Esophagus squamous epithelium (tissue), 5 donors: ENCODE data around the gene ELOVL2. TPM values are rescaled to one million over a fixed set of nuclear protein-coding genes. Genes with fewer than 3 reads are reported as not detected.

Source experiments
- DNase-seq: peaks from one replicate; lab custom pipeline; 2025; lab: John Stamatoyannopoulos, UW
- H3K27ac ChIP-seq, 4 donors: fragments of 200-600 bp; sonication (generic); one replicate each; pipeline ENCODE4 v1.5.1; 2016 to 2019; ENCODE audit warnings: mild to moderate bottlenecking in 1 of 4
- H3K27me3 ChIP-seq, 4 donors: fragments of 200-600 bp; sonication (generic); 1 replicate in 3 of 4; 2 replicates in 1 of 4; pipeline versions ENCODE4 v1.5.1 to v1.6.0; 2017 to 2021; ENCODE audit warnings: antibody characterized with exemption in 1 of 4
- H3K36me3 ChIP-seq, 3 donors: fragments of 200-600 bp; sonication (generic); one replicate each; pipeline ENCODE4 v1.5.1; 2016 to 2019
- H3K4me1 ChIP-seq, 3 donors: fragments of 200-600 bp; sonication (generic); one replicate each; pipeline ENCODE4 v1.5.1; 2017 to 2019
- H3K4me3 ChIP-seq, 4 donors: fragments of 200-600 bp; sonication (generic); 1 replicate in 3 of 4; 2 replicates in 1 of 4; pipeline ENCODE4 v1.5.1; 2016 to 2019; ENCODE audit warnings: mild to moderate bottlenecking in 2 of 4, moderate library complexity in 1 of 4
- H3K9me3 ChIP-seq, 3 donors: fragments of 200-600 bp; sonication (generic); one replicate each; pipeline ENCODE4 v1.5.1; 2016 to 2019
- CTCF ChIP-seq, 6 experiments: fragments of 450-650 bp in 4 of 6; fragments of 200-600 bp in 2 of 6; sonication (generic) in 2 of 6; IDR thresholded peaks; one replicate each; pipeline ENCODE4 v1.5.1; 2016 to 2019; ENCODE audit warnings: antibody characterized with exemption in 6 of 6, mild to moderate bottlenecking in 4 of 6, moderate library complexity in 4 of 6
- POLR2A ChIP-seq, 4 donors: fragments of 450-650 bp; IDR thresholded peaks; one replicate each; pipeline ENCODE4 v1.6.1; 2017; ENCODE audit warnings: antibody characterized with exemption in 4 of 4, mild to moderate bottlenecking in 4 of 4, moderate library complexity in 3 of 4
- WGBS, 2 donors: methylation state at CpG; one replicate each; pipeline ENCODE4 v1.1.5; 2018; 5-methylcytosine and 5-hydroxymethylcytosine counted together
- intact Hi-C: fragments of 100-400 bp; cut with DNase I; formaldehyde crosslinking; loops from one replicate; pipeline ENCODE4 v1.15.0; 2022
- total RNA-seq, 4 donors: library from RNA; depleted of rRNA; stranded (reverse); fragments of >200 nt; gene quantifications; one replicate each; pipeline ENCODE4 v1.1.0, GENCODE V29; 2016
- donor health status: DM: yes; HTN: yes; CAD: no.

Gene ELOVL2
- total RNA-seq, 4 donors from 2014 or later: 0.06 to 0.38 (median 0.18) TPM; not detected in 1

DNA sequence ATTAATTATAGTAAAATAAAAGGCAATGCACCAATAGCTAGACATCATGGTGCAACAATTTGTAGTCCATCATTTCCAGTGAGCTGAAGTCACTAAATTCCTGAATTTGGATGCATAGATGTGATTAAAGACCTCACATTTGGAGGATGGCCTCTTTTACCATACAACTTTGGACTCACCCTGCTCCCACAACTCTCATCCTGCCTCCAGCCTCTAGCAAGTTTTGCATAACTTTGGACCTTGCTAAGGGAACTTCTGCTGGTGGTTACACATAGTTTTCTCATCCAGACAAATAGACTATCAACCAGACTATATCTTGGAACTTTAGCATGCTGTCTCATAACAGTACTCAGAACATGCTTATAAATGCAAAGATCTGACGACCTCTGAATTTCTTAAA lies 12.8 kb upstream of the ELOVL2 start:
- TF ChIP-seq POLR2A (IDR thresholded peaks at IDR 0.05) (no peak), CTCF (IDR thresholded peaks at IDR 0.05) (no peak)
- WGBS, 2 donors: 65 to 73% methylated on average over 1 of the region's 1 CpG
- Histone ChIP-seq H3K9me3 (no peaks in the 10 kb centered on the region), H3K4me1 (no peaks in the 10 kb centered on the region), H3K27ac (no peak overlapping the region), H3K27me3 (peaks cover 0 to 10% (median 0%) of the 10 kb centered on the region in 4 donors), H3K4me3 (no peak overlapping the region), H3K36me3 (no peaks in the 10 kb centered on the region)
- intact Hi-C loops: loop anchor here (10.0 kb wide), 1 partner anchor 582 kb away; no protein-coding TSS in a partner anchor
- DNase-seq: no peak

DNA sequence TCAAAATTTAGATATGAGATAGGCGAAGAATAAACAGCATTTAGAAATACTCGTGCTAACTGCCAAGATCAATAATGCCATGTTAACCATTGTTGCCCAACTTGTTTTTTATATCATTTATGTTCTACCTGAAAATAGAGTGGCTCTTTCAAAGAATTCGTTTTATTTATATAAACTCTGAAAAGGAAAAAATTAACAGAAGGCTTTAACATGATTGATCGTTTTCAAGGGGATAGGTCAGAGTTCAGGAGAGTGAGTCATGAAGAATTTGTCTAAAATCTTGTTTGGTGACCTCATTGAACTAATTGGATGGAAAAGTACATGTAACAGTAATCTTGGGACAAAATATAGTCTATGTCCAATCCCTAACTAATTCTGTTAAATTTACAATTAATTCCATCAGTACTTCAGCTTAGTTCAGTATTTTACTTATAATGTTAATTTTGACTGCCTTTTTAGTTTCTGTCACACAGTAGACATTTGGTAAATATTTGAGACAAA lies 11.1 kb upstream of the ELOVL2 start:
- 32 to 34% methylated on average over 4 of the region's 4 CpGs for WGBS, 2 donors
- intact Hi-C loops: loop anchor here (10.0 kb wide), 1 partner anchor 580 kb away; no protein-coding TSS in a partner anchor
- H3K27me3 ChIP-seq: peaks cover 0 to 12% (median 0%) of the 10 kb centered on the region in 4 donors
- H3K27ac ChIP-seq: no peak overlapping the region
- H3K9me3 ChIP-seq: no peaks in the 10 kb centered on the region
- no peaks in the 10 kb centered on the region for H3K4me1 ChIP-seq
- H3K4me3 ChIP-seq: no peak overlapping the region
- TF ChIP-seq POLR2A (IDR thresholded peaks at IDR 0.05) (no peak), CTCF (IDR thresholded peaks at IDR 0.05) (no peak)
- no peaks in the 10 kb centered on the region for H3K36me3 ChIP-seq
- DNase-seq: no peak

DNA sequence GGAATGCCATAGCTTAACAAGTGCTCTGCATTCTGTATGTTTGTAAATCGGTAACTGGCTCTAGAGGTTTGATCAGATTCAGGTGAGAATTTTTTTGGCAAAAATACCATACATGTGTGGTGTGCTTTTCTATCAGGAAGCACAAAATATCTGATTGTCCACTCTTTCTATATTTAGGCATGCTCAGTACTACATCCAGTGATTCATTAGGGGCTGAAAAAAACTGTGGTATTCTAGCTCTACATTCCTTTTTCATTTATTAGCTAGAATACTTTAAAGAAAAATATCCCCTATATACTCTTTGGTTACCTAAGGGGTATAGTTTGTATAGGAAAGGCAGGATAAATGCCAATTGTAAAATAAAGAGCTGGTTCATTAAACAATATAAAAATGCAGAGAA lies 10.6 kb upstream of the ELOVL2 start:
- 82 to 91% methylated on average over 1 of the region's 1 CpG for WGBS, 2 donors
- no peak for TF ChIP-seq CTCF (IDR thresholded peaks at IDR 0.05)
- TF ChIP-seq POLR2A (IDR thresholded peaks at IDR 0.05): no peak
- Histone ChIP-seq H3K27ac (no peak overlapping the region), H3K27me3 (peaks cover 0 to 16% (median 0%) of the 10 kb centered on the region in 4 donors), H3K4me1 (no peaks in the 10 kb centered on the region), H3K36me3 (no peaks in the 10 kb centered on the region), H3K4me3 (no peak overlapping the region), H3K9me3 (no peaks in the 10 kb centered on the region)
- intact Hi-C loops: loop anchor here (10.0 kb wide), 1 partner anchor 580 kb away; no protein-coding TSS in a partner anchor
- no peak for DNase-seq

DNA sequence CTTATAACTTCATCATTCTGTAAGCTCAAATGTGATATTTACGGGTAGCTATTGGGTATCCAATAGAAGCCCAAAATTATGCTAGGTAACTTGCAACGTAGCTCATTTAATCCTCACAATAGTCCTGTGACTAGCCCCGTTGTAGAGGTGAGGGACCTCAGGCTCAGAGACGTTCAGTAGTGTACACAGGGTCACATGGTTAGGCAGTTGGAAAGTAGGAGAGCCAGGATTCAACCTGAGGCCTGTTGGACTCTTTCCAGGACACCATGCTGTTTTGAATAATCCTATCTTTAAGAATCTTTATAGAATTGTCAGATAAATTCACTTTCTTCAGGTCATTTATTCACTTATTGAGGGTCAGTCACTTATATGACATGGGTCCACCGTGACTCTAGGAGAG lies 9.2 kb upstream of the ELOVL2 start:
- no peaks in the 10 kb centered on the region for H3K36me3 ChIP-seq
- TF ChIP-seq CTCF (IDR thresholded peaks at IDR 0.05) (no peak), POLR2A (IDR thresholded peaks at IDR 0.05) (no peak)
- H3K27me3 ChIP-seq: peaks cover 0 to 27% (median 0%) of the 10 kb centered on the region in 4 donors
- WGBS, 2 donors: 66 to 73% methylated on average over 5 of the region's 5 CpGs
- H3K4me1 ChIP-seq: no peaks in the 10 kb centered on the region
- DNase-seq: no peak
- no peak overlapping the region for H3K27ac ChIP-seq
- intact Hi-C loops: loop anchor here (10.0 kb wide), 1 partner anchor 579 kb away; no protein-coding TSS in a partner anchor
- no peak overlapping the region for H3K4me3 ChIP-seq
- no peaks in the 10 kb centered on the region for H3K9me3 ChIP-seq

DNA sequence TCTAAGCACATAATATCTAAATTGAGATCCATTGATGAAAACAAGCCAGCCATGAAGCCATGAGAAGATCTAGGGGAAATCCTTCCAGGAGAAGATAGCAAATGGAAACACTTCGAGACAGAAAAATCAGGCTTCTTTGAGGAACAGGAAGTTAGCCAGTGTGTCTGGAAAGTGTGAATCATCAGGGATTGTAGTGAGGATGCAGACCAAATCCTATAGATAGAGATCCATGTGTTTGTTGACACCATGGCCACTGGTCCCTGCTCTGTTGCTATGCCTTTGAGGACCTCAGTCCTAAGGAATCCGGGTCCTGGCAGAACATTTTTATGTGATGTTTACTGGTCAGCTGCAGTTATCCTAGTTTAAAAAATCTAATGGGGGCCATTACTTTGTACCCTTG lies 6.6 kb upstream of the ELOVL2 start:
- WGBS, 2 donors: 37 to 61% methylated on average over 2 of the region's 2 CpGs
- H3K27me3 ChIP-seq: peaks cover 0 to 53% (median 3%) of the 10 kb centered on the region in 4 donors
- intact Hi-C loops: loop anchor here (10.0 kb wide), 1 partner anchor 576 kb away; no protein-coding TSS in a partner anchor
- no peaks in the 10 kb centered on the region for H3K4me1 ChIP-seq
- H3K27ac ChIP-seq: no peak overlapping the region
- no peak overlapping the region for H3K4me3 ChIP-seq
- no peaks in the 10 kb centered on the region for H3K9me3 ChIP-seq
- no peak for DNase-seq
- TF ChIP-seq POLR2A (IDR thresholded peaks at IDR 0.05) (no peak), CTCF (IDR thresholded peaks at IDR 0.05) (no peak)
- H3K36me3 ChIP-seq: no peaks in the 10 kb centered on the region
